Panc1 (cell line): ENCODE measurements around the gene SLC35A2. TPM values are rescaled to one million over a fixed set of nuclear protein-coding genes. Genes with fewer than 3 reads are reported as not detected.

Experiments
- ATAC-seq: fragments of 200-7000 bp; cut with Tn5 transposase; 2 replicates; pipeline ENCODE4 v1.9.1; 2020; ENCODE audit warnings: mild to moderate bottlenecking, moderate library complexity
- BruUV-seq: library from RNA; stranded (reverse); fragments of 400-500 nt; replicated peaks from 2 replicates; lab custom pipeline; 2021; lab: Mats Ljungman, UMichigan
- CTCF ChIA-PET: fragments of 300-600 bp; sonication (Branson Sonifier 250); formaldehyde crosslinking; loops from one replicate; lab custom pipeline; 2022; ENCODE audit warnings: antibody characterized with exemption; lab: Charles Lee
- POLR2A ChIA-PET: fragments of 300-600 bp; sonication (Branson Sonifier 250); formaldehyde crosslinking; loops from one replicate; lab custom pipeline; 2022; ENCODE audit warnings: antibody characterized with exemption; lab: Charles Lee
- DNase-seq: peaks from one replicate; pipeline ENCODE4 v3.0.0-alpha.2; 2010; ENCODE audit warnings: low read depth, low spot score
- H3K27ac ChIP-seq: 2 replicates; pipeline ENCODE4 v1.5.1; 2011; ENCODE audit warnings: mild to moderate bottlenecking, low read length, inconsistent platforms
- H3K27me3 ChIP-seq: fragments of 200-500 bp; sonication (Bioruptor generic); 2 replicates; pipeline ENCODE4 v1.6.0; 2014; ENCODE audit warnings: low read length, inconsistent platforms; ENCODE audit not compliant: control insufficient read depth, insufficient read depth
- H3K36me3 ChIP-seq: fragments of 200-500 bp; sonication (Bioruptor generic); 2 replicates; pipeline ENCODE4 v1.5.1; 2014; ENCODE audit warnings: inconsistent platforms, mild to moderate bottlenecking, low read length, moderate library complexity; ENCODE audit not compliant: control insufficient read depth, insufficient read depth
- H3K4me1 ChIP-seq: 2 replicates; pipeline ENCODE4 v1.5.1; 2011; ENCODE audit warnings: inconsistent platforms, mild to moderate bottlenecking, low read length, moderate library complexity; ENCODE audit not compliant: control insufficient read depth, insufficient read depth
- H3K4me3 ChIP-seq, 2 experiments: 2 replicates each; pipeline ENCODE4 v1.5.1; 2011 to 2012; ENCODE audit warnings: low read depth in 2 of 2, low read length in 2 of 2, mild to moderate bottlenecking in 2 of 2, inconsistent platforms in 1 of 2, moderate library complexity in 1 of 2
- H3K9me3 ChIP-seq: fragments of 200-500 bp; sonication (Bioruptor generic); 2 replicates; pipeline ENCODE4 v1.5.1; 2014; ENCODE audit warnings: low read depth, mild to moderate bottlenecking, inconsistent platforms, low read length, moderate library complexity; ENCODE audit not compliant: control insufficient read depth, insufficient read depth
- POLR2AphosphoS5 ChIP-seq: IDR thresholded peaks from 2 replicates; pipeline ENCODE4 v1.6.1; 2012; ENCODE audit warnings: mild to moderate bottlenecking, low read depth, low read length, moderate library complexity
- SIN3A ChIP-seq: IDR thresholded peaks from 2 replicates; pipeline ENCODE4 v1.6.1; 2012; ENCODE audit warnings: low read depth, mild to moderate bottlenecking, low read length, moderate library complexity, borderline replicate concordance; ENCODE audit not compliant: insufficient read depth
- TCF7L2 ChIP-seq: IDR thresholded peaks from 2 replicates; pipeline ENCODE4 v1.6.1; 2011; ENCODE audit warnings: mild to moderate bottlenecking, low read depth, low read length, inconsistent platforms
- in situ Hi-C: cut with HindIII; loops from 2 replicates; pipeline ENCODE4 v1.10.0; 2016; ENCODE audit warnings: low sequenced_read_pairs, low pct_unique_long_range_greater_than_20kb
- intact Hi-C: fragments of 100-400 bp; cut with micrococcal nuclease; formaldehyde crosslinking; loops from one replicate; pipeline ENCODE4 v1.10.0; 2022; ENCODE audit not compliant: unreplicated experiment
- total RNA-seq: library from RNA; stranded (reverse); gene quantifications from one replicate; pipeline ENCODE4 v1.2.1, GENCODE V29; 2021; ENCODE audit not compliant: unreplicated experiment
- TF ChIP-seq, protein P1 (sequence below): fragments of 450-650 bp; IDR thresholded peaks from 2 replicates; pipeline ENCODE4 v1.5.1; 2017; ENCODE audit warnings: mild to moderate bottlenecking
- TF ChIP-seq, protein P2 (sequence below), 2 experiments: IDR thresholded peaks; 2 replicates each; pipeline ENCODE4 v1.6.1; 2011 to 2012; ENCODE audit warnings: low read depth in 2 of 2, control low read depth in 1 of 2, low read length in 1 of 2, mild to moderate bottlenecking in 1 of 2, moderate library complexity in 1 of 2; ENCODE audit not compliant: insufficient read depth in 1 of 2

The SLC35A2 gene
- total RNA-seq, 1 experiment from 2014 or later, result 72.4 TPM

DNA sequence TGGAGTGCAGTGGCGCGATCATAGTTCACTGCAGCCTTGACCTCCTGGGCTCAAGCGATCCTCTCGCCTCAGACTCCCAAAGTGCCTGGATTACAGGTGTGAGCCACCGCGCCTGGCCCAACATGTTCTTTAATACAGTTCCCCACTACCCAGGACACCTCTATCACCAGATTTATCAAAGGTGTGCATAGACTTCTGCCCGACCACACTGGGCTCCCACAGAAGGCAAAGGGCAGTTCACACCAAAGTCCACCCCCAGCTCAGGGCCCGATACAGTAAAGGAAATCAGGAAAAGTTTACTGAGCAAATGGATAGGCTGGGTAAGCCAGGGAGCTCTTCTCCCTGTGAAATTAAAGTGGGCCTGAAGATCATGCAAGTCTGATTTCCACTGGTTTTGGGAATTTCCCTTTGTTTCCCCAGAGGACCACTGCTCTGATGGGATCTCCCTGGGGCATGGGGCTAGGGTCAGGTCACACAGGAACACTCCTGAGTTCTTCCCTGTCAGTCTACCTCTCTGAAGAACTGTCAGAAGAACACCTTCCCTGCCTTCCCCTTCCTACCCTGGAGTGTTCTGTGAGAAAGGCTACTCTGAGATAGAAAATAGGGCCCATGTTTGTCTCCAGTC is 25.1 kb upstream of the SLC35A2 start:
- ATAC-seq (no peak), DNase-seq (no peak)
- BruUV-seq, result no TSS peak
- Histone ChIP-seq H3K9me3 (no peaks in the 10 kb centered on the region), H3K4me3 (no peak overlapping the region), H3K36me3 (no peaks in the 10 kb centered on the region; the same call in 1 of the 2 replicates), H3K27ac (no peak overlapping the region), H3K27me3 (no peaks in the 10 kb centered on the region), H3K4me1 (no peaks in the 10 kb centered on the region)
- POLR2A ChIA-PET, result no interaction called here
- TF ChIP-seq TCF7L2 (no peak), SIN3A (no peak), POLR2AphosphoS5 (no peak)
- TF ChIP-seq, protein P1, sequence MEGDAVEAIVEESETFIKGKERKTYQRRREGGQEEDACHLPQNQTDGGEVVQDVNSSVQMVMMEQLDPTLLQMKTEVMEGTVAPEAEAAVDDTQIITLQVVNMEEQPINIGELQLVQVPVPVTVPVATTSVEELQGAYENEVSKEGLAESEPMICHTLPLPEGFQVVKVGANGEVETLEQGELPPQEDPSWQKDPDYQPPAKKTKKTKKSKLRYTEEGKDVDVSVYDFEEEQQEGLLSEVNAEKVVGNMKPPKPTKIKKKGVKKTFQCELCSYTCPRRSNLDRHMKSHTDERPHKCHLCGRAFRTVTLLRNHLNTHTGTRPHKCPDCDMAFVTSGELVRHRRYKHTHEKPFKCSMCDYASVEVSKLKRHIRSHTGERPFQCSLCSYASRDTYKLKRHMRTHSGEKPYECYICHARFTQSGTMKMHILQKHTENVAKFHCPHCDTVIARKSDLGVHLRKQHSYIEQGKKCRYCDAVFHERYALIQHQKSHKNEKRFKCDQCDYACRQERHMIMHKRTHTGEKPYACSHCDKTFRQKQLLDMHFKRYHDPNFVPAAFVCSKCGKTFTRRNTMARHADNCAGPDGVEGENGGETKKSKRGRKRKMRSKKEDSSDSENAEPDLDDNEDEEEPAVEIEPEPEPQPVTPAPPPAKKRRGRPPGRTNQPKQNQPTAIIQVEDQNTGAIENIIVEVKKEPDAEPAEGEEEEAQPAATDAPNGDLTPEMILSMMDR, result no peak
- TF ChIP-seq, protein P2, sequence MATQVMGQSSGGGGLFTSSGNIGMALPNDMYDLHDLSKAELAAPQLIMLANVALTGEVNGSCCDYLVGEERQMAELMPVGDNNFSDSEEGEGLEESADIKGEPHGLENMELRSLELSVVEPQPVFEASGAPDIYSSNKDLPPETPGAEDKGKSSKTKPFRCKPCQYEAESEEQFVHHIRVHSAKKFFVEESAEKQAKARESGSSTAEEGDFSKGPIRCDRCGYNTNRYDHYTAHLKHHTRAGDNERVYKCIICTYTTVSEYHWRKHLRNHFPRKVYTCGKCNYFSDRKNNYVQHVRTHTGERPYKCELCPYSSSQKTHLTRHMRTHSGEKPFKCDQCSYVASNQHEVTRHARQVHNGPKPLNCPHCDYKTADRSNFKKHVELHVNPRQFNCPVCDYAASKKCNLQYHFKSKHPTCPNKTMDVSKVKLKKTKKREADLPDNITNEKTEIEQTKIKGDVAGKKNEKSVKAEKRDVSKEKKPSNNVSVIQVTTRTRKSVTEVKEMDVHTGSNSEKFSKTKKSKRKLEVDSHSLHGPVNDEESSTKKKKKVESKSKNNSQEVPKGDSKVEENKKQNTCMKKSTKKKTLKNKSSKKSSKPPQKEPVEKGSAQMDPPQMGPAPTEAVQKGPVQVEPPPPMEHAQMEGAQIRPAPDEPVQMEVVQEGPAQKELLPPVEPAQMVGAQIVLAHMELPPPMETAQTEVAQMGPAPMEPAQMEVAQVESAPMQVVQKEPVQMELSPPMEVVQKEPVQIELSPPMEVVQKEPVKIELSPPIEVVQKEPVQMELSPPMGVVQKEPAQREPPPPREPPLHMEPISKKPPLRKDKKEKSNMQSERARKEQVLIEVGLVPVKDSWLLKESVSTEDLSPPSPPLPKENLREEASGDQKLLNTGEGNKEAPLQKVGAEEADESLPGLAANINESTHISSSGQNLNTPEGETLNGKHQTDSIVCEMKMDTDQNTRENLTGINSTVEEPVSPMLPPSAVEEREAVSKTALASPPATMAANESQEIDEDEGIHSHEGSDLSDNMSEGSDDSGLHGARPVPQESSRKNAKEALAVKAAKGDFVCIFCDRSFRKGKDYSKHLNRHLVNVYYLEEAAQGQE (IDR thresholded peaks at IDR 0.05; ENCODE audit: insufficient read depth in 1 of 2, low read depth in 2 of 2, low read length in 1 of 2), result no peak
- CTCF ChIA-PET, result no interaction called here
- in situ Hi-C loops, result no loop called here
- intact Hi-C loops, result no loop called here

GRCh38 chrX:48935301-48935670 is 23.8 kb upstream of the SLC35A2 start:
- Histone ChIP-seq H3K9me3 (no peaks in the 10 kb centered on the region), H3K27ac (no peak overlapping the region), H3K4me1 (no peaks in the 10 kb centered on the region), H3K4me3 (no peak overlapping the region), H3K27me3 (no peaks in the 10 kb centered on the region), H3K36me3 (no peaks in the 10 kb centered on the region; the same call in 1 of the 2 replicates)
- ATAC-seq (no peak), DNase-seq (no peak)
- TF ChIP-seq SIN3A (no peak), TCF7L2 (no peak), POLR2AphosphoS5 (no peak)
- TF ChIP-seq, protein P1, result no peak
- TF ChIP-seq, protein P2 (IDR thresholded peaks at IDR 0.05; ENCODE audit: insufficient read depth in 1 of 2, low read depth in 2 of 2, low read length in 1 of 2), result no peak
- no TSS peak for BruUV-seq
- CTCF ChIA-PET, result no interaction called here
- in situ Hi-C loops, result no loop called here
- POLR2A ChIA-PET, result no interaction called here
- intact Hi-C loops, result no loop called here
